Activated gamma-delta T cell treated with Interleukin-2 at 50 U/mL for 16 hours (primary cell): ENCODE results near the gene DEFB124.

ENCODE experiments used
- DNase-seq: peaks from one replicate; pipeline ENCODE4 v3.0.0-alpha.2; 2020

DEFB124 gene

DNA sequence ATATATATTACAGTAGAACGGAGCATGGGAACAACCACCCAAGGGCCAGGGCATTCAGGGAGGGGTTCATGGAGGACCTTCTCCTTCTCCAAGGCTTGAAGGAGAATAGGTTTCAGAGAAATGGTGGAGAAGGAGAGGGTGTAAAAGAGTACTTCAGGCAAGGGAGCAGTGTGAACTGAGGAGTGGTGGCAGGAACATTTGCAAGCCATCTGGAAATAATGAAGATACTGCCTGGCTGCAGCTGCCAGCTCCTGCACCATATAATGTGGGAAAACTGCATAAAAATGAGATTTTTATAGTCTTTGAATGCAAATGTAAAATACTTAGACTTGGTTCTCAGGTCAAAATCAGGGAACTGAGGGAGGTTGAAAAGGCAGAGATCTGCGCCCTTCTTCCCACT lies 59.3 kb downstream of the DEFB124 start:
- DNase-seq: no peak
